Panc1 (cell line): Measurements from ENCODE around the gene BRD4. TPM values are rescaled to one million over a fixed set of nuclear protein-coding genes. Genes with fewer than 3 reads are reported as not detected.

ENCODE experiments used
- ATAC-seq: fragments of 200-7000 bp; cut with Tn5 transposase; 2 replicates; pipeline ENCODE4 v1.9.1; 2020; ENCODE audit warnings: mild to moderate bottlenecking, moderate library complexity
- BruUV-seq: library from RNA; stranded (reverse); fragments of 400-500 nt; replicated peaks from 2 replicates; lab custom pipeline; 2021; lab: Mats Ljungman, UMichigan
- CTCF ChIA-PET: fragments of 300-600 bp; sonication (Branson Sonifier 250); formaldehyde crosslinking; loops from one replicate; lab custom pipeline; 2022; ENCODE audit warnings: antibody characterized with exemption; lab: Charles Lee
- POLR2A ChIA-PET: fragments of 300-600 bp; sonication (Branson Sonifier 250); formaldehyde crosslinking; loops from one replicate; lab custom pipeline; 2022; ENCODE audit warnings: antibody characterized with exemption; lab: Charles Lee
- DNase-seq: peaks from one replicate; pipeline ENCODE4 v3.0.0-alpha.2; 2010; ENCODE audit warnings: low read depth, low spot score
- H3K27ac ChIP-seq: 2 replicates; pipeline ENCODE4 v1.5.1; 2011; ENCODE audit warnings: mild to moderate bottlenecking, low read length, inconsistent platforms
- H3K27me3 ChIP-seq: fragments of 200-500 bp; sonication (Bioruptor generic); 2 replicates; pipeline ENCODE4 v1.6.0; 2014; ENCODE audit warnings: low read length, inconsistent platforms; ENCODE audit not compliant: control insufficient read depth, insufficient read depth
- H3K36me3 ChIP-seq: fragments of 200-500 bp; sonication (Bioruptor generic); 2 replicates; pipeline ENCODE4 v1.5.1; 2014; ENCODE audit warnings: inconsistent platforms, mild to moderate bottlenecking, low read length, moderate library complexity; ENCODE audit not compliant: control insufficient read depth, insufficient read depth
- H3K4me1 ChIP-seq: 2 replicates; pipeline ENCODE4 v1.5.1; 2011; ENCODE audit warnings: inconsistent platforms, mild to moderate bottlenecking, low read length, moderate library complexity; ENCODE audit not compliant: control insufficient read depth, insufficient read depth
- H3K4me3 ChIP-seq, 2 experiments: 2 replicates each; pipeline ENCODE4 v1.5.1; 2011 to 2012; ENCODE audit warnings: low read depth in 2 of 2, low read length in 2 of 2, mild to moderate bottlenecking in 2 of 2, inconsistent platforms in 1 of 2, moderate library complexity in 1 of 2
- H3K9me3 ChIP-seq: fragments of 200-500 bp; sonication (Bioruptor generic); 2 replicates; pipeline ENCODE4 v1.5.1; 2014; ENCODE audit warnings: low read depth, mild to moderate bottlenecking, inconsistent platforms, low read length, moderate library complexity; ENCODE audit not compliant: control insufficient read depth, insufficient read depth
- CTCF ChIP-seq: fragments of 450-650 bp; IDR thresholded peaks from 2 replicates; pipeline ENCODE4 v1.5.1; 2017; ENCODE audit warnings: mild to moderate bottlenecking
- POLR2AphosphoS5 ChIP-seq: IDR thresholded peaks from 2 replicates; pipeline ENCODE4 v1.6.1; 2012; ENCODE audit warnings: mild to moderate bottlenecking, low read depth, low read length, moderate library complexity
- REST ChIP-seq, 2 experiments: IDR thresholded peaks; 2 replicates each; pipeline ENCODE4 v1.6.1; 2011 to 2012; ENCODE audit warnings: low read depth in 2 of 2, control low read depth in 1 of 2, low read length in 1 of 2, mild to moderate bottlenecking in 1 of 2, moderate library complexity in 1 of 2; ENCODE audit not compliant: insufficient read depth in 1 of 2
- SIN3A ChIP-seq: IDR thresholded peaks from 2 replicates; pipeline ENCODE4 v1.6.1; 2012; ENCODE audit warnings: low read depth, mild to moderate bottlenecking, low read length, moderate library complexity, borderline replicate concordance; ENCODE audit not compliant: insufficient read depth
- TCF7L2 ChIP-seq: IDR thresholded peaks from 2 replicates; pipeline ENCODE4 v1.6.1; 2011; ENCODE audit warnings: mild to moderate bottlenecking, low read depth, low read length, inconsistent platforms
- in situ Hi-C: cut with HindIII; loops from 2 replicates; pipeline ENCODE4 v1.10.0; 2016; ENCODE audit warnings: low sequenced_read_pairs, low pct_unique_long_range_greater_than_20kb
- intact Hi-C: fragments of 100-400 bp; cut with micrococcal nuclease; formaldehyde crosslinking; loops from one replicate; pipeline ENCODE4 v1.10.0; 2022; ENCODE audit not compliant: unreplicated experiment
- total RNA-seq: library from RNA; stranded (reverse); gene quantifications from one replicate; pipeline ENCODE4 v1.2.1, GENCODE V29; 2021; ENCODE audit not compliant: unreplicated experiment

BRD4 gene
- total RNA-seq, 1 experiment from 2014 or later: 102 TPM

- H3K27me3 ChIP-seq: no peaks in the 10 kb centered on the region
- ATAC-seq (no peak), DNase-seq (no peak)
- no peaks in the 10 kb centered on the region for H3K9me3 ChIP-seq
- ChIA-PET POLR2A (no interaction called here), CTCF (no interaction called here)
- H3K27ac ChIP-seq: peak overlapping the region; percentile 77; the same call in 1 of the 2 replicates
- BruUV-seq: no TSS peak
- H3K4me1 ChIP-seq: peaks cover 19% of the 10 kb centered on the region
- intact Hi-C loops: no loop called here
- no peak overlapping the region for H3K4me3 ChIP-seq
- TF ChIP-seq REST (IDR thresholded peaks at IDR 0.05; ENCODE audit: insufficient read depth in 1 of 2, low read depth in 2 of 2, low read length in 1 of 2): no peak
- no peak for TF ChIP-seq TCF7L2
- TF ChIP-seq SIN3A: no peak
- no peak for TF ChIP-seq CTCF
- TF ChIP-seq POLR2AphosphoS5: no peak
- H3K36me3 ChIP-seq: no peaks in the 10 kb centered on the region; the same call in 1 of the 2 replicates
- in situ Hi-C loops: no loop called here
Observed at GRCh38 chr19:15381429-15381828, 49.1 kb upstream of the BRD4 start.

- Histone ChIP-seq H3K4me3 (peak overlapping the region; percentile 52 to 96), H3K27me3 (no peaks in the 10 kb centered on the region), H3K27ac (peak overlapping the region; percentile 77), H3K4me1 (peaks cover 19% of the 10 kb centered on the region), H3K9me3 (no peaks in the 10 kb centered on the region), H3K36me3 (no peaks in the 10 kb centered on the region; the same call in 1 of the 2 replicates)
- CTCF ChIA-PET: interaction anchor here (0.5 to 1.1 kb wide), 4 partner anchors 99 to 267 kb away, joined by 3 to 5 read pairs (median 4); no protein-coding TSS in a partner anchor
- intact Hi-C loops (no loop called here), in situ Hi-C loops (no loop called here)
- no TSS peak for BruUV-seq
- POLR2A ChIA-PET: interaction anchor here (0.6 to 1.2 kb wide), 3 partner anchors 14 to 1175 kb away, joined by 3 to 5 read pairs (median 4); partner anchors contain the start of gene AKAP8L
- TF ChIP-seq POLR2AphosphoS5 (no peak; the same call in 1 of the 2 replicates), SIN3A (no peak), TCF7L2 (no peak), CTCF (no peak), REST (IDR thresholded peaks at IDR 0.05; ENCODE audit: insufficient read depth in 1 of 2, low read depth in 2 of 2, low read length in 1 of 2) (no peak)
- ATAC-seq: peak; percentile 75
- DNase-seq: no peak
Observed at GRCh38 chr19:15379999-15380647, 47.8 kb upstream of the BRD4 start.
